CD4-positive, CD25-positive, alpha-beta regulatory T cell (primary cell): ENCODE results near the gene HOTAIR. TPM values are rescaled to one million over a fixed set of nuclear protein-coding genes. Genes with fewer than 3 reads are reported as not detected.

Experiments
- ATAC-seq, 2 donors: fragments of 150-1000 bp; cut with Tn5 transposase; one replicate each; pipeline ENCODE4 v1.10.0; 2021; ENCODE audit warnings: low read depth in 2 of 2, moderate number of reproducible peaks in 2 of 2, moderate library complexity in 1 of 2
- DNase-seq, 3 donors: peaks; one replicate each; pipeline versions ENCODE4 v3.0.0 to v3.0.0-alpha.2; 2012 to 2022; ENCODE audit warnings: mixed read lengths in 1 of 3
- H3K27ac ChIP-seq: one replicate; pipeline ENCODE4 v1.7.0; 2013; ENCODE audit warnings: mild to moderate bottlenecking, low read length; ENCODE audit not compliant: insufficient read depth, poor library complexity, severe bottlenecking
- H3K27me3 ChIP-seq: one replicate; pipeline ENCODE4 v1.7.0; 2013; ENCODE audit warnings: low read length; ENCODE audit not compliant: control insufficient read depth, insufficient read depth
- H3K36me3 ChIP-seq: one replicate; pipeline ENCODE4 v1.7.0; 2013; ENCODE audit warnings: mild to moderate bottlenecking, low read length, moderate library complexity; ENCODE audit not compliant: control insufficient read depth, insufficient read depth
- H3K4me1 ChIP-seq: 2 replicates; pipeline ENCODE4 v1.7.0; 2013; ENCODE audit warnings: mild to moderate bottlenecking, low read length; ENCODE audit not compliant: insufficient read depth, control insufficient read depth, poor library complexity, severe bottlenecking
- H3K4me3 ChIP-seq: one replicate; pipeline ENCODE4 v1.7.0; 2013; ENCODE audit warnings: low read depth, mild to moderate bottlenecking, low read length, moderate library complexity
- H3K9me3 ChIP-seq, 2 experiments: 1 replicate in 1 of 2; 2 replicates in 1 of 2; pipeline ENCODE4 v1.7.0; 2013; ENCODE audit warnings: low read length in 2 of 2, mild to moderate bottlenecking in 1 of 2, moderate library complexity in 1 of 2; ENCODE audit not compliant: control insufficient read depth in 2 of 2
- H3K27ac Mint-ChIP-seq, 3 donors: one replicate each; pipeline ENCODE4 v1.8.0; 2020 to 2022; ENCODE audit warnings: mild to moderate bottlenecking in 3 of 3, mixed read lengths in 3 of 3, moderate library complexity in 2 of 3
- H3K27me3 Mint-ChIP-seq: one replicate; pipeline ENCODE4 v1.8.0; 2022; ENCODE audit warnings: mild to moderate bottlenecking, mixed read lengths
- H3K36me3 Mint-ChIP-seq: one replicate; pipeline ENCODE4 v1.8.0; 2020; ENCODE audit warnings: mixed read lengths
- H3K4me1 Mint-ChIP-seq, 4 donors: one replicate each; pipeline ENCODE4 v1.8.0; 2020 to 2022; ENCODE audit warnings: mixed read lengths in 4 of 4, mild to moderate bottlenecking in 1 of 4
- H3K4me3 Mint-ChIP-seq, 4 donors: one replicate each; pipeline ENCODE4 v1.8.0; 2020 to 2022; ENCODE audit warnings: mild to moderate bottlenecking in 4 of 4, mixed read lengths in 4 of 4, moderate library complexity in 3 of 4
- H3K9me3 Mint-ChIP-seq, 7 donors: one replicate each; pipeline ENCODE4 v1.8.0; 2020 to 2022; ENCODE audit warnings: mixed read lengths in 7 of 7, mild to moderate bottlenecking in 3 of 7, moderate library complexity in 2 of 7
- polyA plus RNA-seq, 4 donors: library from polyadenylated mRNA; unstranded; fragments of 300-500 nt; fragmentation: Illumina TruSeq; gene quantifications; one replicate each; pipeline ENCODE4 v1.2.3, GENCODE V29; 2021
- total RNA-seq: library from RNA; stranded (reverse); gene quantifications from one replicate; pipeline ENCODE4 v1.2.3, GENCODE V29; 2022

The HOTAIR gene
- total and polyA plus RNA-seq, 5 donors from 2014 or later: not detected

DNA sequence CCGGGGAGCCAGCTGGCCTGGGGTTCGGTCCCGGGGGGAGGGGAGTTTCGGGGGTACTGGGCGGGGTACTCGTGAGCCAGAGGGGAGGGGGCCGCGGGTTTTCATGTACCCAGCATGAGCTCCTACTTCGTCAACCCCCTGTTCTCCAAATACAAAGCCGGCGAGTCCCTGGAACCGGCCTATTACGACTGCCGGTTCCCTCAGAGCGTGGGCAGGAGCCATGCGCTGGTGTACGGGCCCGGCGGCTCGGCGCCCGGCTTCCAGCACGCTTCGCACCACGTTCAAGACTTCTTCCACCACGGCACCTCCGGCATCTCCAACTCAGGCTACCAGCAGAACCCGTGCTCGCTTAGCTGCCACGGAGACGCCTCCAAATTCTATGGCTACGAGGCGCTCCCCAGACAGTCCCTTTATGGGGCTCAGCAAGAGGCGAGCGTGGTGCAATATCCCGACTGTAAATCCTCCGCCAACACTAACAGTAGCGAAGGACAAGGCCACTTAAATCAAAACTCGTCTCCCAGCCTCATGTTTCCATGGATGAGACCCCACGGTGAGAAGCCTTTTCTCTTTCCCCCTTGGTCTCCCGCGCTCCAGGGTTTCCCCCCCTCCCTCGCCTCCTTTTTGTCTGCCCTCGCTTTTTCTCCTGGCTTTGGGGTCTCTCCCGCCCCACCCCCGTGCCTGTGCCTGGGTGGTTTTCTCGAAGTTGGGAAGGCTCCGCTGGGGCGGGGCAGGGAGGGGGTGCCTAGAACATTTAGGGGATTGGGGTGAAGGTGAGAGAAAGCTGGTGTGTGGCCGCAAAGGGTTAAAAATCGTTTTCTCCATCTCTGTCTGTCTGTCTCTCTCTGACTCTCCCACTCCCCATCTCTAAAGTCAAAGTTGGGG lies 34.7 kb upstream of the HOTAIR start:
- peaks cover 94% of the 10 kb centered on the region for H3K27me3 Mint-ChIP-seq
- Histone ChIP-seq H3K36me3 (no peaks in the 10 kb centered on the region), H3K4me3 (no peak overlapping the region), H3K4me1 (peaks cover 36% of the 10 kb centered on the region), H3K27me3 (peaks cover 65% of the 10 kb centered on the region), H3K27ac (no peak overlapping the region), H3K9me3 (no peaks in the 10 kb centered on the region)
- H3K27ac Mint-ChIP-seq: no peak overlapping the region
- DNase-seq (no peak), ATAC-seq (no peak)
- H3K4me1 Mint-ChIP-seq: peaks cover 6 to 48% (median 15%) of the 10 kb centered on the region in 4 donors
- peak overlapping the region in 3 of 4 donors; percentile 48 to 77 (median 57) for H3K4me3 Mint-ChIP-seq
- H3K36me3 Mint-ChIP-seq: no peaks in the 10 kb centered on the region
- H3K9me3 Mint-ChIP-seq: peaks cover 0 to 13% (median 0%) of the 10 kb centered on the region in 7 donors

GRCh38 chr12:54008260-54008552 lies 33.5 kb upstream of the HOTAIR start:
- Mint-ChIP-seq H3K4me3 (peak overlapping the region in 2 of 4 donors; percentile 45 to 46), H3K9me3 (peaks cover 0 to 13% (median 0%) of the 10 kb centered on the region in 7 donors), H3K27me3 (peaks cover 94% of the 10 kb centered on the region), H3K36me3 (no peaks in the 10 kb centered on the region), H3K27ac (no peak overlapping the region), H3K4me1 (peaks cover 6 to 47% (median 15%) of the 10 kb centered on the region in 4 donors)
- Histone ChIP-seq H3K36me3 (no peaks in the 10 kb centered on the region), H3K9me3 (no peaks in the 10 kb centered on the region), H3K27me3 (peaks cover 62% of the 10 kb centered on the region), H3K4me1 (peaks cover 32% of the 10 kb centered on the region), H3K27ac (no peak overlapping the region), H3K4me3 (no peak overlapping the region)
- no peak for DNase-seq
- ATAC-seq: no peak

GRCh38 chr12:54007538-54008259 lies 32.9 kb upstream of the HOTAIR start:
- Histone ChIP-seq H3K9me3 (no peaks in the 10 kb centered on the region), H3K4me1 (peaks cover 32% of the 10 kb centered on the region), H3K27ac (no peak overlapping the region), H3K36me3 (no peaks in the 10 kb centered on the region), H3K27me3 (peaks cover 61% of the 10 kb centered on the region), H3K4me3 (no peak overlapping the region)
- Mint-ChIP-seq H3K4me1 (peaks cover 6 to 44% (median 15%) of the 10 kb centered on the region in 4 donors), H3K4me3 (peak overlapping the region in 1 of 4 donors; percentile 45), H3K27me3 (peaks cover 94% of the 10 kb centered on the region), H3K9me3 (peaks cover 0 to 13% (median 0%) of the 10 kb centered on the region in 7 donors), H3K36me3 (no peaks in the 10 kb centered on the region), H3K27ac (no peak overlapping the region)
- DNase-seq (no peak), ATAC-seq (no peak)

GRCh38 chr12:54006559-54007220 lies 31.9 kb upstream of the HOTAIR start:
- DNase-seq (no peak), ATAC-seq (no peak)
- peaks cover 6 to 44% (median 20%) of the 10 kb centered on the region in 4 donors for H3K4me1 Mint-ChIP-seq
- H3K27me3 Mint-ChIP-seq: peaks cover 94% of the 10 kb centered on the region
- H3K9me3 ChIP-seq: no peaks in the 10 kb centered on the region
- peak overlapping the region; percentile 54 for H3K4me3 ChIP-seq
- H3K36me3 Mint-ChIP-seq: no peaks in the 10 kb centered on the region
- peaks cover 32% of the 10 kb centered on the region for H3K4me1 ChIP-seq
- H3K9me3 Mint-ChIP-seq: peaks cover 0 to 13% (median 0%) of the 10 kb centered on the region in 7 donors
- H3K27me3 ChIP-seq: peaks cover 64% of the 10 kb centered on the region
- no peak overlapping the region for H3K27ac ChIP-seq
- H3K36me3 ChIP-seq: no peaks in the 10 kb centered on the region
- peak overlapping the region; percentile 61 to 91 (median 80) for H3K4me3 Mint-ChIP-seq
- H3K27ac Mint-ChIP-seq: no peak overlapping the region

DNA sequence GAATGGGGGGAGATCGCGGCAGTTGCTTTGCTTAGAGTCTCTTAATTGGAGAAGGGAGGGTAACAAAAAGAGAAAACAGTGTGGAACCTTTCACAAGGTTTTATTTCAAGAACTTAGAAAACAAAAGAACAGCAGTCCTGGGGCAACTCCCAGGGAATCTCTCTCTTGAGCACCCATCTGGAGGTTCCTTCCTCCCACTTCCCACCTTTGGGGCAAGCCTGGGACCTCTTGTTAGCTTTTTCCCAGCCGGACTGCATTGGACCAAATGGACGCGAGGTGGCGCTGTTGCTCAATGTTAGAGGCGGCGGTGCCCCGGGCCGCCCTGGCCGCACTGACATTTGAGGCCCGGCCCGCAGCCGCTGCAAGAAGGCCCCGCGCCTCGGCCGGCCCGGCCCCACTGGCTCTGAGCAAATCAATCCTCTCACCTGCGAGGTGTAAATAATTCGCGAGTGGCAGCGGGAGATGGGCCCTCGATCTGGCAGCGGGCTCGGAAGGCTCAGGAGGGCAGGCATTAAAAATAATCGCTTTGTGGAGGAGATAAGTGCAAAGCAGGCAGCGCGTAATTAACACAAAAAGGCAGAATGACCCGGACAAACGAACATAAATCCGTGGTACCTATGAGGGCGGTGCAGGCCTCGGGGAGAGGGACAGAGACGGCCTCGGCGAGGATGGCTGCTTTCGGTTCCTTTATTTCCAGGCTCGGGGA lies 31.3 kb upstream of the HOTAIR start:
- ATAC-seq (peak; percentile 72 to 77), DNase-seq (peak; percentile 73 to 83 (median 75))
- Mint-ChIP-seq H3K27ac (peak overlapping the region in 1 of 3 donors; percentile 76), H3K27me3 (peaks cover 94% of the 10 kb centered on the region), H3K9me3 (peaks cover 0 to 11% (median 0%) of the 10 kb centered on the region in 7 donors), H3K4me1 (peaks cover 6 to 37% (median 15%) of the 10 kb centered on the region in 4 donors), H3K36me3 (no peaks in the 10 kb centered on the region), H3K4me3 (peak overlapping the region; percentile 61 to 91 (median 80))
- H3K4me3 ChIP-seq: peak overlapping the region; percentile 54
- H3K27ac ChIP-seq: no peak overlapping the region
- no peaks in the 10 kb centered on the region for H3K36me3 ChIP-seq
- peaks cover 58% of the 10 kb centered on the region for H3K27me3 ChIP-seq
- no peaks in the 10 kb centered on the region for H3K9me3 ChIP-seq
- H3K4me1 ChIP-seq: peaks cover 25% of the 10 kb centered on the region

DNA sequence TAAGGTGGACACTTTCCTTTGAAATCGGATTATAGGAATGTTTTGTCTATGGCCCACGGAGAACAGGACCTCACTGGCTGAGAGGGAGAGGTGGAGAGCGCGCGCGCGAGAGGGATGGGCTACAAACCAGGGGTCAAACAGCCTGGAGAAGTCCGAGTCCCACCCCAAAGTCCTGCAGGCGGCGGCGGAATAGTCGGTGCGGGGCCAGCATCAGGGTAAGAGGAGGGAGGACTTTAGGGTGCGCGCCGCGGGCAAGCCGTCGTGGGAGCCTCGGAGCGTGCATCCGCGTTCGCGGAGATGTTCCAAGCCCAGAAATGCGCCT lies 30.7 kb upstream of the HOTAIR start:
- no peak overlapping the region for H3K4me3 ChIP-seq
- no peak for ATAC-seq

More for the DNA sequence above, 30.7 kb upstream of the HOTAIR start:
- no peaks in the 10 kb centered on the region for H3K9me3 ChIP-seq
- Mint-ChIP-seq H3K9me3 (peaks cover 0 to 9% (median 0%) of the 10 kb centered on the region in 7 donors), H3K27ac (no peak overlapping the region), H3K4me1 (peaks cover 6 to 35% (median 13%) of the 10 kb centered on the region in 4 donors), H3K4me3 (peak overlapping the region in 3 of 4 donors; percentile 23 to 91 (median 65)), H3K27me3 (peaks cover 94% of the 10 kb centered on the region), H3K36me3 (no peaks in the 10 kb centered on the region)
- peaks cover 27% of the 10 kb centered on the region for H3K4me1 ChIP-seq
- DNase-seq: no peak
- H3K36me3 ChIP-seq: no peaks in the 10 kb centered on the region
- no peak overlapping the region for H3K27ac ChIP-seq
- H3K27me3 ChIP-seq: peaks cover 59% of the 10 kb centered on the region
